Endodermal cell (in vitro differentiated cells): ENCODE results near the gene ZCCHC9. TPM values are rescaled to one million over a fixed set of nuclear protein-coding genes. Genes with fewer than 3 reads are reported as not detected.

Experiments used
- DNase-seq: peaks from one replicate; pipeline ENCODE4 v3.0.0-alpha.2; 2017
- H3K27ac ChIP-seq: 2 replicates; pipeline ENCODE4 v1.5.1; 2013; ENCODE audit warnings: mild to moderate bottlenecking, low read depth, low read length, moderate library complexity
- H3K27me3 ChIP-seq: 2 replicates; pipeline ENCODE4 v1.6.1; 2013; ENCODE audit warnings: mild to moderate bottlenecking, low read length, moderate library complexity; ENCODE audit not compliant: insufficient read depth, control insufficient read depth, poor library complexity, severe bottlenecking
- H3K36me3 ChIP-seq: 2 replicates; pipeline ENCODE4 v1.7.0; 2013; ENCODE audit warnings: mild to moderate bottlenecking, low read length, moderate library complexity; ENCODE audit not compliant: control insufficient read depth, insufficient read depth
- H3K4me1 ChIP-seq: one replicate; pipeline ENCODE4 v1.7.0; 2013; ENCODE audit warnings: low read length; ENCODE audit not compliant: control insufficient read depth, insufficient read depth
- H3K4me3 ChIP-seq: 2 replicates; pipeline ENCODE4 v1.5.1; 2013; ENCODE audit warnings: mild to moderate bottlenecking, low read length, moderate library complexity
- H3K9ac ChIP-seq: 2 replicates; pipeline ENCODE4 v1.6.1; 2013; ENCODE audit warnings: mild to moderate bottlenecking, low read length, moderate library complexity; ENCODE audit not compliant: poor library complexity, severe bottlenecking; ENCODE audit errors: extremely low read depth
- H3K9me3 ChIP-seq: 2 replicates; pipeline ENCODE4 v1.6.1; 2013; ENCODE audit warnings: mild to moderate bottlenecking, low read length, moderate library complexity; ENCODE audit not compliant: control insufficient read depth
- H3K27ac Mint-ChIP-seq: 2 replicates; pipeline ENCODE4 v1.8.0; 2020; ENCODE audit warnings: mixed read lengths
- H3K27me3 Mint-ChIP-seq: 2 replicates; pipeline ENCODE4 v1.8.0; 2021; ENCODE audit warnings: mild to moderate bottlenecking, mixed read lengths; ENCODE audit not compliant: insufficient read depth
- H3K36me3 Mint-ChIP-seq: 2 replicates; pipeline ENCODE4 v1.8.0; 2020; ENCODE audit warnings: low read depth, mixed read lengths
- H3K4me1 Mint-ChIP-seq: 2 replicates; pipeline ENCODE4 v1.8.0; 2020; ENCODE audit warnings: mixed read lengths
- H3K4me3 Mint-ChIP-seq: 2 replicates; pipeline ENCODE4 v1.8.0; 2020; ENCODE audit warnings: mild to moderate bottlenecking, moderate library complexity, mixed read lengths
- H3K9me3 Mint-ChIP-seq: 2 replicates; pipeline ENCODE4 v1.8.0; 2020; ENCODE audit warnings: mild to moderate bottlenecking, mixed read lengths
- CTCF ChIP-seq: fragments of 200-600 bp; sonication (generic); conservative IDR thresholded peaks from 2 replicates; pipeline ENCODE4 v1.5.0; 2021; ENCODE audit warnings: antibody characterized with exemption, mild to moderate bottlenecking
- WGBS, 2 experiments: methylation state at CpG; one replicate each; pipeline versions ENCODE4 v1.1.5 to v1.1.7; 2013; ENCODE audit warnings: missing lambda C conversion rate in 2 of 2, mixed read lengths in 1 of 2; ENCODE audit not compliant: insufficient coverage in 1 of 2, insufficient read length in 1 of 2; 5-methylcytosine and 5-hydroxymethylcytosine counted together
- total RNA-seq, 2 donors: library from RNA; stranded (reverse); fragmentation: NEBNext Ultra II Directional in 1 of 2; extraction: Animal tissue kit (Norgen Biotek cat#: 25700) in 1 of 2; gene quantifications; 2 replicates in 1 of 2; 3 replicates in 1 of 2; pipeline ENCODE4 v1.2.1, GENCODE V29; 2021

ZCCHC9 gene
- total RNA-seq, 2 donors from 2014 or later = 40.1 to 40.8 TPM

- no peak overlapping the region for H3K9ac ChIP-seq
- H3K27me3 ChIP-seq = no peaks in the 10 kb centered on the region
- no peaks in the 10 kb centered on the region for H3K9me3 ChIP-seq
- Mint-ChIP-seq H3K4me1 (peaks cover 4% of the 10 kb centered on the region), H3K27me3 (no peaks in the 10 kb centered on the region), H3K9me3 (no peaks in the 10 kb centered on the region), H3K27ac (no peak overlapping the region), H3K36me3 (peaks cover 8% of the 10 kb centered on the region), H3K4me3 (no peak overlapping the region)
- H3K4me3 ChIP-seq = no peak overlapping the region
- H3K27ac ChIP-seq = no peak overlapping the region
- peaks cover 12% of the 10 kb centered on the region for H3K36me3 ChIP-seq
- WGBS, 2 experiments = 93% methylated on average over 2 of the region's 2 CpGs; no CpG with 5 or more reads in 1 of the 2 experiments
- H3K4me1 ChIP-seq = no peaks in the 10 kb centered on the region
- no peak for DNase-seq
- TF ChIP-seq CTCF = no peak
Measured at GRCh38 chr5:81317536-81317935, 16.1 kb downstream of the ZCCHC9 start.

- peaks cover 3% of the 10 kb centered on the region for H3K4me1 ChIP-seq
- Mint-ChIP-seq H3K27me3 (peaks cover 2% of the 10 kb centered on the region), H3K9me3 (no peaks in the 10 kb centered on the region), H3K36me3 (no peaks in the 10 kb centered on the region), H3K4me3 (no peak overlapping the region), H3K4me1 (peaks cover 10% of the 10 kb centered on the region), H3K27ac (no peak overlapping the region)
- 92 to 100% methylated on average over 2 of the region's 2 CpGs for WGBS, 2 experiments
- H3K9me3 ChIP-seq = no peaks in the 10 kb centered on the region
- no peak overlapping the region for H3K4me3 ChIP-seq
- H3K36me3 ChIP-seq = no peaks in the 10 kb centered on the region
- TF ChIP-seq CTCF = no peak
- no peak overlapping the region for H3K9ac ChIP-seq
- H3K27me3 ChIP-seq = no peaks in the 10 kb centered on the region
- no peak overlapping the region for H3K27ac ChIP-seq
- DNase-seq = no peak
Measured at GRCh38 chr5:81326554-81326953, 25.2 kb downstream of the ZCCHC9 start.

GRCh38 chr5:81334304-81335061, 33.1 kb downstream of the ZCCHC9 start:
- no peaks in the 10 kb centered on the region for H3K36me3 ChIP-seq
- H3K36me3 Mint-ChIP-seq = no peaks in the 10 kb centered on the region
- no peak overlapping the region for H3K4me3 ChIP-seq
- H3K4me1 Mint-ChIP-seq = no peaks in the 10 kb centered on the region
- H3K27ac Mint-ChIP-seq = no peak overlapping the region
- H3K9me3 ChIP-seq = no peaks in the 10 kb centered on the region
- H3K27me3 ChIP-seq = no peaks in the 10 kb centered on the region
- H3K4me1 ChIP-seq = no peaks in the 10 kb centered on the region
- no peaks in the 10 kb centered on the region for H3K9me3 Mint-ChIP-seq
- WGBS, 2 experiments = 91 to 100% methylated on average over 3 to 13 of the region's 14 CpGs
- H3K9ac ChIP-seq = no peak overlapping the region
- DNase-seq = no peak
- TF ChIP-seq CTCF = no peak
- no peak overlapping the region for H3K4me3 Mint-ChIP-seq
- no peaks in the 10 kb centered on the region for H3K27me3 Mint-ChIP-seq
- H3K27ac ChIP-seq = no peak overlapping the region
